ENCODE data around the gene ZFP37.
"Not testable (repeated sequence)": the region's sequence is repeated elsewhere in the genome, so short reads cannot be mapped to it uniquely, and the experiment has no call there.

ZFP37 gene

GRCh38 chr9:113056191-113057106 is at the start of gene ZFP37:
Gene ZFP37, minus strand, starts transcription at chr9:113056724. Its CDS starts 36 bp downstream, at chr9:113056688.
- DNase-seq (ENCODE audit: low read depth in 2 of 2): peak; percentile 31 to 52

DNA sequence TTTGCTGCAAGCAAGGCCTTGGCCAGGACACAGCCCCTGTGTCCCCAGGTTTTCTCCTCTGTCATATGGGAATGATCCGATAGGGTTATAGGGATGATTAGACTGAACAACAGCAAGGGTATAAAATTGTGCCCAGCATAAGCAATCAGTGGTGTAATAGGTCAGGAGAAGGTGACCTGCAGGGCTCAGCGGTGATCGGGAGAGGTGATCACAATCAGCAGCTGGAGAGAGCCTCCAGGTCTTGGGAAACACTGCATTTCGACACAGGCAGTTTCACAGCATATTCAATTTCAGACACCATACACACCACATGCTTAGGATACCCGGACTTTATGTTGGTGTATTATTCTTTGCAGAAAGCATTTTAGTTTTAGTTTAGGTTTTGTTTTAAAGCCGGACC is 48.8 kb upstream of the ZFP37 start:
- not testable (repeated sequence) for DNase-seq (ENCODE audit: low read depth in 2 of 2)

DNA sequence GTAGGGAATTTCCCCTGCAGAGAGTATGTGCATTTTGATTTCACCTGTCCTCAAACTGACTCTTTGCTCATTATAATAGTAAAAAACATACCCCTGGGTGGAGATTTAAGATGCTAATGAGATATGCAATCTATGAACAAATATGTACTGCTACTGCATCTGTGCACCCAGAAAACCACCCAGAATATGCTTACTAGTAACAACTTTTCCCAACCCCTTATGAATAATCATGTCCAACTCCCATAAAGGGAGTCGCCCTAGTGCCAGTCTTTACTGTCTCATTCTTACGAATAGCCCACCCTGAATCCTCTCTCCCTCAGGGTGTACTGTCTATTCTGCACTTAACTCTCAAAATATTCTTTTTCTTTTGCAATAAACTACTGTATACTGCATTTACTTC is 39.0 kb upstream of the ZFP37 start:
- DNase-seq (ENCODE audit: low read depth in 2 of 2): no peak

DNA sequence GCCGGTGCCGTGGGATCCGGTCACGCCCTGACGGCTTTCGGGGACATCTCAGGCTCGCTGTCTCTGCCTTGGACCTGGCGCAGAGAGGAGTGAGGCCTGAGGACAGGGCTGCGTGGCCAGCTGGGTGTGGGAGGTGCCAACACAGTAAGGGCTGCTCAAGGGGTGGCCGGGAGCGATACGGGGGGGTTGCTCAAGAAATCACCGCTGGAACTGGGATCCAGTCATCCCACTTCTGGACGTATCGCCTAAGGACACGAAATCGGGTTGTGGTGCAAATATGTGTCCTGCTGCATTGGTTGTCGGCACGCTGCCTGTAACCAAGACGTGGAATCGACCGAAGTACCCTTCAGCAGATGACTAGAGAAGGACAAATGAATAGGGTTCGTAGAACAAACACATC is 33.4 kb upstream of the ZFP37 start:
- DNase-seq (ENCODE audit: low read depth in 2 of 2): not testable (repeated sequence)

DNA sequence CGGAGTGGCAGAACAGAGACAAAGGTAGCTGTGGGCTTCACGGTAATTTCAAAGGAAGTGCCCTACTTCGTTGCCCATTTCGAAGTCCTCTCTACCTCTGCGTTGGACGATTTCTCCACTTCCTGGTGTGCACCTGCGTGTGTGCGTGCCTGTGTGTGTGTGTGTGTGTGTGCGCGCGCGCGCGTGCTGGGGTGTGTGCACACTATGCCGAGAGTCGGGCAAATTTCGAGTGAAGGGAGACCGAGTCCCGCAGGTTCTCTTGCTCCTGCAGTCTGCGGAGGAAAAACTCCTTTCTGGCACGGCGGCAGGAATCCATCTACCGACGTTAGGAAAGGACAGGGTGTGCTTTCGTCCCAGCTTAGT is 32.6 kb upstream of the ZFP37 start:
- not testable (repeated sequence) for DNase-seq (ENCODE audit: low read depth in 2 of 2)

DNA sequence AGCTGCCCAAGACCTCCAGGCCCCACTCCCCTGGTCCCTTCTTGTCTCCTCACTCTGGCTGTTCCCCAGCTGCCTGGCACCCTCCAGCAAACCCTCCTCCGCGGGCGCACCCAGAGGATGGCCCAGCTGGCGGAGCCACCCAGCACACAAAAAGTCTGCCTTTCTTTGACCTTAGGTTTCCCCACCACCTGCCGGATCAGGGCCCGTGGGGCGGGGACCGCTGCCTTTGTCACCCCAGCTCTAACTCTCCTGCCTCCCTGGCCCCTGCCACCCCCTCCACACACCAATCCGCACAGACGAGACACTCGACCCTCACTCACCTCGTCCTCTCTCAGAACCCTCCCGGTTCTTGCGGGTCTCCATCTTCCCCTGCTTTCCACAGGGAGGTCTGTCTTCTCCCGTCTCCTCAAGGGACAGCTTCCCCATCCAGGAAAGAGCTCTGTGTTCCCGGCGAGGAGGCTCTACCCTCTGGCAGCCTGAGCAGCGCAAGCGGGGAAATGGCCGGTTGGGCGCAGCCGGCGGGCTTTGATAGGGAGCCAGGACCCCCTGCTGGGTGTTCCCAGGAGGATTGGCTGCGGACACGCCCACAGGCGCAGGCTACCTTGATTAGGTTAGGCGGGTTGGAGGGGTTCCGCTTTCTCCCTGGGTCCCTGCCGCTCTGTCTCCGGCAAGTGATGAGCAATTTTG is 32.1 kb upstream of the ZFP37 start:
- DNase-seq (ENCODE audit: low read depth in 2 of 2): not testable (repeated sequence)

DNA sequence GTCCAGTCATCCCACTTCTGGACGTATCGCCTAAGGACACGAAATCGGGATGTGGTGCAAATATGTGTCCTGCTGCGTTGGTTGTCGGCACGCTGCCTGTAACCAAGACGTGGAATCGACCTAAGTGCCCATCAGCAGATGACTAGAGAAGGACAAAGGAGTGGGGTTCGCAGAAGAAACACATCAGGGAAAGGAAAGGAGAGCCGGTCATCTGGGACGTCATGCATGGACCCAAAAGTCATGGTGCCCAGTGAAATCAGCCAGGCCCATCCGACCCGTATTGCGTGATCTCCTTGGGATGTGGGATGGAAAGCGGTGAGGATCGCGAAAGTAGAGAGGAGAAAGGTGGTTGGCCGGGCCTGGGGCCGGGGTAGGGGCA is 6.4 kb upstream of the ZFP37 start:
- not testable (repeated sequence) for DNase-seq (ENCODE audit: low read depth in 2 of 2)

DNA sequence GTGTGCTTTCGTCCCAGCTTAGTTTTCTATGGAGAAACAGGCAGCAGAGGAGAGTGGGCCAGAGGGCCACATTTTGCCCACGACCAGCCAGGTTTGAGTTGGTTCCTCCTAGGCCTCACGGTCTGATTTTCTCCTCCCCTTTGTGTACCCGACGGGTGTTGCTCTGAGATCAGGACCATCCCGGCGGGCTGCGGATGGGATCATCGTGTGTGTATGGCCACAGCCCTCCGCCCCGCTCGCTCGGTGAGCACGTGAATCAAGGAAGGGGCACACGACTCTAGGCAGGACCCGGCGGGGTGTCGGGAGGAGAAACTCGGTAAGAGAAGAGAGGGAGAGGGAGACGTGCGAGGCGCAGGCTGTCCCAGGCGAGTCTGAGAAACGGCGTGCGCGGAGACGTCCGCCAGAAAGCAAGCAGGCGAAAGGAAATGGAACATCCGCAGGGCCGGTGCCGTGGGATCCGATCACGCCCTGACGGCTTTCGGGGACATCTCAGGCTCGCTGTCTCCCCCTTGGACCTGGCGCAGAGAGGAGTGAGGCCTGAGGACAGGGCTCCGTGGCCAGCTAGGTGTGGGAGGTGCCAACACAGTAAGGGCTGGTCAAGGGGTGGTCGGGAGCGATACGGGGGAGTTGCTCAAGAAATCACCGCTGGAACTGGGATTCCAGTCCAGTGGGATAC is 5.9 kb upstream of the ZFP37 start:
- not testable (repeated sequence) for DNase-seq (ENCODE audit: low read depth in 2 of 2)

- DNase-seq (ENCODE audit: low read depth in 2 of 2): not testable (repeated sequence)
Measured at GRCh38 chr9:113061072-113061850, 4.7 kb upstream of the ZFP37 start.

- DNase-seq (ENCODE audit: low read depth in 2 of 2): not testable (repeated sequence)
Measured at GRCh38 chr9:113059581-113060284, 3.2 kb upstream of the ZFP37 start.

DNA sequence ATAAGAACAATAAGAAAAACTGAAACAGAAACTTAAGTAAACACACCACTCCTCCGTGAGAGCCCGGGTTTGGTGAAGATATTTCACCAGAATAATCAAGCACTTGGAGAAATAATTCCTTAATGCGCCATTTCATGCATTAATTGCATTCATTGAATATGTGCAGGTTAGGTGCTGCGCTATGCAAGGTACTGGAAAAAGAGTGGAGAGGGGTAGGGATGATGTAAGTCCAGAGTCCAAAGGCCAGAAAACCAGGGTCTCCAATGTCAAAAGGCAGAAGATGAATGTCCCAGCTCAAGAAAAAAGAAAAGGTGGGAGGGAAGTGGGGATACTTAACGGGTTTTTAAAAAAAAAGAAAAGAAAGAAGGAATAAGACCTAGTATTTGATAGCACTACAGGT is 669 bp upstream of the ZFP37 start:
- no peak for DNase-seq (ENCODE audit: low read depth in 2 of 2)

DNA sequence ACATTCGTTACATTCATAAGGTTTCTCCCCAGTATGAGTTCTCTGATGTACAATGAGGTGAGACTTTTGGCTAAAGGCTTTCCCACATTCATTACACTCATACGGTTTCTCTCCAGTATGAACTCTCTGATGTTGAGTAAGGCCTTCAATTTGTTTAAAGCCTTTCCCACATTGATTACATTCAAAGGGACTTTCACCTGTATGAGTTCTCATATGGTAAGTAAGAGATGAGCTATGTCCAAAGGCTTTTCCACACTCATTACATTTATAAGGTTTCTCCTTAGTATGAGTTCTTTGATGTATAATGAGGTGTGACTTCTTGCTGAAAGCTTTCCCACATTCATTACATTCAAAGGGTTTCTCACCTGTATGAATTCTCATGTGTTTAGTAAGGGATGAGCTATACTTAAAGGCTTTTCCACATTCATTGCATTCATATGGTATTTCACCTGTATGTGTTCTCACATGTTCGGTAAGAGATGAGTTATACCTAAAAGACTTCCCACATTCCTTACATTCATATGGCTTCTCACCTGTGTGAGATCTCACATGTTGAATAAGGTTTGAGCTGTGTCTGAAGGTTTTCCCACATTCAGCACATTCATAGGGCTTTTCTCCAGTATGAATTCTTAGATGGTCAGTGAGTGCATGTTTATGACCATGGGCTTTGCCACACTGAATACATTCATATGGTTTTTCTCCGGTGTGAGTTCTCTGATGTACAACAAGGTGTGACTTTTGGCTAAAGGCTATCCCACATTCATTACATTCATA is 13.5 kb downstream of the ZFP37 start:
- no peak for DNase-seq (ENCODE audit: low read depth in 2 of 2)

DNA sequence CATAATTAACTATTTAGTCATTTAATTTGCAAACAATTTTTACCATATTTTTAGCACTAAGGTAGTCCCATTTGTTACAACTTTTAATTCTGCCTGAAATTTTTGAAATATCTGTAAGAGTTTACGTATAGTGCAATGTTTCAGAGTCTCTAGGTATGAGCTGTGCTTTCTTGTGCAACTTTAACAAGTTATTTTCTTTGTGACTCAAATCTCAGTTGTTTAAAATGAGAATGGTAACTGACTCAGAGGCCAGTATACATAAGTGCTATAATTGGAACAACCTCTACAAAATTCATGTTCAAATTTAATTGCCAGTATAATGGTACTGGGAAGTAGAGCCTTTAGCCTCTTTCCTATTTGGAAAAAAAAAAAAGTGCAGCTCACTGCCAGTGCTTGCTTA is 30.3 kb downstream of the ZFP37 start:
- no peak for DNase-seq (ENCODE audit: low read depth in 2 of 2)

GRCh38 chr9:113018247-113018646 is 38.3 kb downstream of the ZFP37 start:
- no peak for DNase-seq (ENCODE audit: low read depth in 2 of 2)

DNA sequence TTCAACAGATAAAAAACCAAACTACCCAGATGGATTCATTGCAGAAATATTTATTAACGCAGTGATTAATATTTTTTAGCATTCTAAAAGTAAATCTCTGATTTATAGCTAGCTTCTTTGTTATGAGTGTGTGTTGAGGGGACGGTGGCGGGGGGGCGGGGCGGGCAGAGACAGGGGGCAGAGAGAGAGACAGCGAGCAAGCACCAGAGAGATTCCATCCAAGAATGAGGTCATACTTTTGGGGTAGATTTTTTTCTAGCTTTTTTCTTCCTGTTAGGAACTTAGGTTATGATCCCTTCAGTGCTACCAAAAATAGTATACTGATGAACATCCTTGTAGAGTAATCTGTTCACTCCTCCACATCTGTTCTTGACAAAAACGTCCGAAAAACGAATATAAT is 44.0 kb downstream of the ZFP37 start:
- no peak for DNase-seq (ENCODE audit: low read depth in 2 of 2)

- no peak for DNase-seq (ENCODE audit: low read depth in 2 of 2)
Measured at GRCh38 chr9:113011911-113012381, 44.6 kb downstream of the ZFP37 start, which contains the start of gene ZNF883. Gene ZNF883, minus strand, starts transcription at chr9:113012192.

- no peak for DNase-seq (ENCODE audit: low read depth in 2 of 2)
Measured at GRCh38 chr9:113005777-113006176, 50.7 kb downstream of the ZFP37 start.

GRCh38 chr9:112997236-112997941 is 59.1 kb downstream of the ZFP37 start:
- no peak for DNase-seq (ENCODE audit: low read depth in 2 of 2)

All from activated CD8-positive, alpha-beta memory T cell treated with anti-CD3 and anti-CD28 coated beads for 4 hours (primary cell).